IMR-90 (cell line): ENCODE results near the gene NDUFA6. TPM values are rescaled to one million over a fixed set of nuclear protein-coding genes. Genes with fewer than 3 reads are reported as not detected.

Experiments
- ATAC-seq: fragments of 200-7000 bp; cut with Tn5 transposase; 2 replicates; pipeline ENCODE4 v1.9.1; 2020; ENCODE audit warnings: low read depth, mild to moderate bottlenecking, moderate library complexity
- BruUV-seq: library from RNA; stranded (reverse); fragments of 400-500 nt; replicated peaks from 2 replicates; lab custom pipeline; 2021; lab: Mats Ljungman, UMichigan
- CTCF ChIA-PET: fragments of 300-600 bp; formaldehyde crosslinking; extraction: SDS; loops from one replicate; lab custom pipeline; 2021; ENCODE audit warnings: antibody characterized with exemption; lab: Yijun Ruan, JAX
- POLR2A ChIA-PET: fragments of 300-600 bp; sonication (Branson Sonifier 250); formaldehyde crosslinking; loops from one replicate; lab custom pipeline; 2022; ENCODE audit warnings: antibody characterized with exemption; ENCODE audit not compliant: unreplicated experiment; lab: Charles Lee
- DNase-seq: peaks from one replicate; pipeline ENCODE4 v3.0.0; 2013
- H2AFZ ChIP-seq: replicated peaks from 2 replicates; pipeline ENCODE3; 2013; ENCODE audit warnings: low read length, mild to moderate bottlenecking; ENCODE audit not compliant: poor library complexity
- H2AK5ac ChIP-seq: 2 replicates; pipeline ENCODE4 v1.6.1; 2013; ENCODE audit warnings: low read depth, low read length, inconsistent platforms
- H2AK9ac ChIP-seq: replicated peaks from 2 replicates; pipeline ENCODE3; 2013; ENCODE audit warnings: mild to moderate bottlenecking, low read depth, low read length, moderate library complexity; ENCODE audit not compliant: poor library complexity
- H2BK120ac ChIP-seq: 2 replicates; pipeline ENCODE4 v1.6.1; 2013; ENCODE audit warnings: low read depth, low read length, inconsistent platforms
- H2BK15ac ChIP-seq: 3 replicates; pipeline ENCODE4 v1.6.1; 2013; ENCODE audit warnings: low read depth, low read length, inconsistent platforms
- H2BK20ac ChIP-seq: 2 replicates; pipeline ENCODE4 v1.6.1; 2013; ENCODE audit warnings: low read depth, mild to moderate bottlenecking, inconsistent platforms, low read length, moderate library complexity
- H2BK5ac ChIP-seq: 2 replicates; pipeline ENCODE4 v1.6.1; 2013; ENCODE audit warnings: mild to moderate bottlenecking, low read depth, low read length, inconsistent platforms; ENCODE audit not compliant: poor library complexity, severe bottlenecking
- H3K14ac ChIP-seq: replicated peaks from 2 replicates; pipeline ENCODE4 v1.6.1; 2013; ENCODE audit warnings: low read depth, low read length, inconsistent platforms
- H3K18ac ChIP-seq: 2 replicates; pipeline ENCODE4 v1.6.1; 2013; ENCODE audit warnings: low read depth, low read length, control low read depth
- H3K23ac ChIP-seq: 2 replicates; pipeline ENCODE4 v1.6.1; 2013; ENCODE audit warnings: low read depth, low read length, inconsistent platforms
- H3K27ac ChIP-seq: 2 replicates; pipeline ENCODE4 v1.5.1; 2013; ENCODE audit warnings: mild to moderate bottlenecking, control low read depth, low read length; ENCODE audit not compliant: insufficient read depth
- H3K27me3 ChIP-seq: 2 replicates; pipeline ENCODE4 v1.6.1; 2013; ENCODE audit warnings: low read length; ENCODE audit not compliant: control insufficient read depth, insufficient read depth
- H3K36me3 ChIP-seq: 2 replicates; pipeline ENCODE4 v1.6.1; 2013; ENCODE audit warnings: low read length, mixed read lengths; ENCODE audit not compliant: control insufficient read depth, insufficient read depth
- H3K4ac ChIP-seq: 2 replicates; pipeline ENCODE4 v1.6.1; 2013; ENCODE audit warnings: low read depth, low read length, inconsistent platforms
- H3K4me1 ChIP-seq: 2 replicates; pipeline ENCODE4 v1.6.1; 2013; ENCODE audit warnings: low read length, mixed read lengths; ENCODE audit not compliant: control insufficient read depth, insufficient read depth
- H3K4me2 ChIP-seq: 2 replicates; pipeline ENCODE4 v1.6.1; 2013; ENCODE audit warnings: low read depth, mild to moderate bottlenecking, control low read depth, low read length, moderate library complexity
- H3K4me3 ChIP-seq: 2 replicates; pipeline ENCODE4 v1.5.1; 2013; ENCODE audit warnings: low read depth, mild to moderate bottlenecking, control low read depth, low read length, moderate library complexity; ENCODE audit not compliant: insufficient read depth
- H3K56ac ChIP-seq: 2 replicates; pipeline ENCODE4 v1.6.1; 2013; ENCODE audit warnings: low read length, inconsistent platforms; ENCODE audit not compliant: insufficient read depth; ENCODE audit errors: extremely low read depth
- H3K79me1 ChIP-seq, 2 experiments: 2 replicates each; pipeline ENCODE4 v1.6.1; 2013; ENCODE audit warnings: low read length in 2 of 2, inconsistent platforms in 1 of 2, low read depth in 1 of 2
- H3K9ac ChIP-seq: 2 replicates; pipeline ENCODE4 v1.6.1; 2013; ENCODE audit warnings: low read depth, low read length, control low read depth
- H3K9me1 ChIP-seq: 2 replicates; pipeline ENCODE4 v1.6.1; 2013; ENCODE audit warnings: low read length, inconsistent platforms; ENCODE audit not compliant: insufficient read depth
- H3K9me3 ChIP-seq: 2 replicates; pipeline ENCODE4 v1.6.1; 2013; ENCODE audit warnings: low read length; ENCODE audit not compliant: control insufficient read depth, insufficient read depth
- H4K20me1 ChIP-seq: 2 replicates; pipeline ENCODE4 v1.6.1; 2013; ENCODE audit warnings: low read length, inconsistent platforms; ENCODE audit not compliant: insufficient read depth
- H4K5ac ChIP-seq: 2 replicates; pipeline ENCODE4 v1.6.1; 2013; ENCODE audit warnings: mild to moderate bottlenecking, low read depth, low read length, control low read depth
- H4K8ac ChIP-seq, 2 experiments: 2 replicates each; pipeline ENCODE4 v1.6.1; 2013; ENCODE audit warnings: low read depth in 2 of 2, low read length in 2 of 2, control low read depth in 1 of 2, inconsistent platforms in 1 of 2
- H4K91ac ChIP-seq: 2 replicates; pipeline ENCODE4 v1.6.1; 2013; ENCODE audit warnings: low read depth, low read length, inconsistent platforms; ENCODE audit not compliant: insufficient read depth
- BHLHE40 ChIP-seq: fragments of 150-350 bp; IDR thresholded peaks from 2 replicates; pipeline ENCODE4 v1.6.1; 2016; ENCODE audit warnings: mild to moderate bottlenecking, low read depth, low read length
- CEBPB ChIP-seq: IDR thresholded peaks from 2 replicates; pipeline ENCODE4 v1.6.1; 2012; ENCODE audit warnings: low read depth, low read length, improper control_type of control experiment
- CHD1 ChIP-seq: IDR thresholded peaks from 2 replicates; pipeline ENCODE4 v1.6.1; 2012; ENCODE audit warnings: low read depth, low read length, improper control_type of control experiment
- CTCF ChIP-seq: conservative IDR thresholded peaks from 2 replicates; pipeline ENCODE4 v1.5.1; 2012; ENCODE audit warnings: mild to moderate bottlenecking, low read depth, low read length, improper control_type of control experiment
- FOS ChIP-seq: fragments of 150-350 bp; IDR thresholded peaks from 2 replicates; pipeline ENCODE4 v1.6.1; 2016; ENCODE audit warnings: low read depth, low read length
- MAFK ChIP-seq: IDR thresholded peaks from 2 replicates; pipeline ENCODE4 v1.6.1; 2012; ENCODE audit warnings: low read depth, low read length, improper control_type of control experiment
- MXI1 ChIP-seq: IDR thresholded peaks from 2 replicates; pipeline ENCODE4 v1.6.1; 2012; ENCODE audit warnings: low read depth, mild to moderate bottlenecking, low read length, moderate library complexity, borderline replicate concordance
- NFE2L2 ChIP-seq: fragments of 150-350 bp; IDR thresholded peaks from 2 replicates; pipeline ENCODE4 v1.6.1; 2016; ENCODE audit warnings: low read depth, mild to moderate bottlenecking, low read length
- POLR2A ChIP-seq: IDR thresholded peaks from 2 replicates; pipeline ENCODE4 v1.6.1; 2012; ENCODE audit warnings: mild to moderate bottlenecking, low read depth, low read length
- RCOR1 ChIP-seq: IDR thresholded peaks from 2 replicates; pipeline ENCODE4 v1.6.1; 2012; ENCODE audit warnings: mild to moderate bottlenecking, low read length, improper control_type of control experiment; ENCODE audit not compliant: insufficient replicate concordance
- RFX5 ChIP-seq: IDR thresholded peaks from 2 replicates; pipeline ENCODE4 v1.8.0; 2012; ENCODE audit warnings: low read depth, mild to moderate bottlenecking, low read length, moderate library complexity
- SMC3 ChIP-seq: fragments of 150-350 bp; IDR thresholded peaks from 2 replicates; pipeline ENCODE4 v1.6.1; 2016; ENCODE audit warnings: low read depth, mild to moderate bottlenecking, antibody characterized with exemption, low read length, moderate library complexity
- WGBS, 2 experiments: methylation state at CpG; one replicate each; pipeline versions ENCODE4 v1.1.5 to v1.1.7; 2013; ENCODE audit warnings: missing lambda C conversion rate in 2 of 2; ENCODE audit not compliant: insufficient read length in 1 of 2; ENCODE audit errors: extremely low coverage in 2 of 2; 5-methylcytosine and 5-hydroxymethylcytosine counted together
- dilution Hi-C: fragments of 300-500 bp; cut with HindIII; formaldehyde crosslinking; loops from one replicate; pipeline ENCODE4 v1.14.3; 2018; ENCODE audit warnings: low sequenced_read_pairs; ENCODE audit not compliant: unreplicated experiment
- in situ Hi-C: fragments of 300-500 bp; cut with MboI; formaldehyde crosslinking; loops from 3 replicates; pipeline ENCODE4 v1.14.3; 2019; ENCODE audit warnings: low sequenced_read_pairs, inconsistent platforms, mixed read lengths
- intact Hi-C: fragments of 100-400 bp; cut with micrococcal nuclease; formaldehyde crosslinking; loops from 2 replicates; pipeline ENCODE4 v1.10.0; 2022
- polyA plus RNA-seq, 3 experiments: library from polyadenylated mRNA; depleted of rRNA; stranded (reverse); fragments of >200 nt; gene quantifications; 2 replicates each; pipeline ENCODE4 v1.2.3, GENCODE V29; 2012; ENCODE audit warnings: low replicate concordance in 1 of 3
- total RNA-seq: library from RNA; depleted of rRNA; stranded (reverse); fragments of >200 nt; gene quantifications from 2 replicates; pipeline ENCODE4 v1.2.3, GENCODE V29; 2012
- TF ChIP-seq, protein P1 (sequence below): fragments of 150-350 bp; IDR thresholded peaks from 2 replicates; pipeline ENCODE4 v1.6.1; 2017; ENCODE audit warnings: mild to moderate bottlenecking, antibody characterized with exemption, low read length, low read depth

The NDUFA6 gene
- total and polyA plus RNA-seq, 2 of the 4 experiments (the other 2 are of a cell fraction): 48.8 to 89.0 TPM

DNA sequence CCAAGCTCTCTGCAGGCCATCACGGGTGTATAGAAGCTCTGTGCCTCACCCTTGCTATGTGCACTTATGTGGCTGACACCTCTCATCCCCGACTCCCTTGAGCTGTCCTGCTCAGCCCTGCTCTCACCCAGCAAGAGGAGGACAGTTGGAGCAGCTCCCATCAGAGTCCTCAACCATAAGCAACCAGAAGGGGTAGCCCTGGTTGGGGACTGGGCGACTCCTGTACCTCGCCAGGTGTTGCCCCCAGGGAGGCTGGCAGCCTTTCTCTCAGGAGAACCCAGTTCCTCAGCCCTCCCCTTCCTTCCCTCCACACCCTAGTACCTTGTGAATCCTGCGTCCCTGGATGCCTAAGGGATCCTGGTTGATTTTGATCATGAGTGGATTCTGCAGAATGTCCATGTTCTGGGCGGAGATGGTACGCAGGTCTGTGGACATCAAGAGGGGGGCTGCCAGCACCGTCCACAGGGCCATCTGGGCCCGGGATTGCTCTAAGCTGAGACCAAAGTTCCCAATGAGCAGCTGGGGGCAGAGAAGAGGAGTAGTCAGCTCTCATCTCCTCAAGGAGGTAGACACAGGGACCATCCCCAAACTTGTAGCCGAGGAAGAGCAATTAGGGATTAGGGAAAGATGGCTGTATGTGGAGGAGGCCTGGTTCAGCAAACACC is 27.9 kb downstream of the NDUFA6 start:
- H2AK5ac ChIP-seq: no peak overlapping the region
- POLR2A ChIA-PET: no interaction called here
- WGBS, 2 experiments: 80% methylated on average over 1 of the region's 10 CpGs; no CpG with 5 or more reads in 1 of the 2 experiments

More for the DNA sequence above, 27.9 kb downstream of the NDUFA6 start:
- no peak for TF ChIP-seq MAFK
- TF ChIP-seq SMC3: no peak
- TF ChIP-seq NFE2L2: no peak
- TF ChIP-seq RFX5: no peak
- no peak for TF ChIP-seq CTCF
- TF ChIP-seq, protein P1, sequence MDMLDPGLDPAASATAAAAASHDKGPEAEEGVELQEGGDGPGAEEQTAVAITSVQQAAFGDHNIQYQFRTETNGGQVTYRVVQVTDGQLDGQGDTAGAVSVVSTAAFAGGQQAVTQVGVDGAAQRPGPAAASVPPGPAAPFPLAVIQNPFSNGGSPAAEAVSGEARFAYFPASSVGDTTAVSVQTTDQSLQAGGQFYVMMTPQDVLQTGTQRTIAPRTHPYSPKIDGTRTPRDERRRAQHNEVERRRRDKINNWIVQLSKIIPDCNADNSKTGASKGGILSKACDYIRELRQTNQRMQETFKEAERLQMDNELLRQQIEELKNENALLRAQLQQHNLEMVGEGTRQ: no peak
- no peak for TF ChIP-seq FOS
- no peak for TF ChIP-seq CHD1
- no peak for TF ChIP-seq POLR2A
- no peak for TF ChIP-seq MXI1
- TF ChIP-seq RCOR1: no peak
- TF ChIP-seq BHLHE40: no peak
- no peak for TF ChIP-seq CEBPB
- no peaks in the 10 kb centered on the region for H3K9me3 ChIP-seq
- no peak overlapping the region for H3K27ac ChIP-seq
- H3K4ac ChIP-seq: no peak overlapping the region
- dilution Hi-C loops (no loop called here), intact Hi-C loops (no loop called here), in situ Hi-C loops (no loop called here)
- peaks cover 48% of the 10 kb centered on the region for H3K36me3 ChIP-seq
- ATAC-seq: no peak
- no peaks in the 10 kb centered on the region for H3K27me3 ChIP-seq
- no peak overlapping the region for H2AFZ ChIP-seq
- H3K4me2 ChIP-seq: no peak overlapping the region
- no peaks in the 10 kb centered on the region for H4K20me1 ChIP-seq
- no peak overlapping the region for H2BK5ac ChIP-seq
- H3K4me3 ChIP-seq: no peak overlapping the region
- no TSS peak for BruUV-seq
- no peak overlapping the region for H2AK9ac ChIP-seq
- H3K4me1 ChIP-seq: no peaks in the 10 kb centered on the region
- no peaks in the 10 kb centered on the region for H3K79me1 ChIP-seq
- no peak overlapping the region for H2BK120ac ChIP-seq
- no peak overlapping the region for H3K56ac ChIP-seq
- no peak overlapping the region for H3K18ac ChIP-seq
- DNase-seq: no peak
- H3K14ac ChIP-seq: no peak overlapping the region
- no peak overlapping the region for H2BK15ac ChIP-seq
- CTCF ChIA-PET: no interaction called here
- H2BK20ac ChIP-seq: no peak overlapping the region
- H3K9me1 ChIP-seq: 0 out of 2 replicates have a peak, but pooled peaks cover 2% of the 10 kb centered on the region
- no peak overlapping the region for H3K9ac ChIP-seq
- H4K8ac ChIP-seq: no peak overlapping the region
- no peak overlapping the region for H3K23ac ChIP-seq
- H4K5ac ChIP-seq: no peak overlapping the region
- H4K91ac ChIP-seq: no peak overlapping the region
